HG02840 (cell line): ENCODE measurements around the gene SLC2A4.
"Not testable (repeated sequence)": the region's sequence is repeated elsewhere in the genome, so short reads cannot be mapped to it uniquely, and the experiment has no call there.

Experiments used
- ATAC-seq: cut with Tn5 transposase; IDR thresholded peaks from one replicate; pipeline ENCODE4 v1.9.1; 2021; ENCODE audit warnings: mild to moderate bottlenecking, moderate library complexity, moderate number of reproducible peaks; ENCODE audit not compliant: unreplicated experiment, low FRiP score

Gene SLC2A4

DNA sequence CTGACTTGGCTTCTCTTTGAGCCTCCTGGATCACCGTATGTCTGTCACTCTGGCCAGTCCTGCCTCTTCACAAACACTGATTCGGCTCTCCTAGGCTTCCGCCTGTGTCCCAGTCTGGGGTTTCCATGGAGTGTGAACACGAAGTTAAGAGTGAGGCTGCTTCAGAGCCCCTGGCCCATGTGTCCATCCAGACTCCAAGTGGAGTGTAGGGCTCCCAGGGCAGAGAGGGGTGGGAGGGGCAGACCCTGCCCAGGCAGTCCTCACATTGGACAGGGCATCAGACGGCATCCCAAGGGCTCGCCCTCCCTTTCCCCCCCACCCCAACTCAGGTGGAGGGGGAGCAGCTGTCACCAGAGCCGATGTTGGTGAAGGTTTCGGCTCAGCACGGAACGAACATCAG is 37.7 kb upstream of the SLC2A4 start:
- ATAC-seq: not testable (repeated sequence)

DNA sequence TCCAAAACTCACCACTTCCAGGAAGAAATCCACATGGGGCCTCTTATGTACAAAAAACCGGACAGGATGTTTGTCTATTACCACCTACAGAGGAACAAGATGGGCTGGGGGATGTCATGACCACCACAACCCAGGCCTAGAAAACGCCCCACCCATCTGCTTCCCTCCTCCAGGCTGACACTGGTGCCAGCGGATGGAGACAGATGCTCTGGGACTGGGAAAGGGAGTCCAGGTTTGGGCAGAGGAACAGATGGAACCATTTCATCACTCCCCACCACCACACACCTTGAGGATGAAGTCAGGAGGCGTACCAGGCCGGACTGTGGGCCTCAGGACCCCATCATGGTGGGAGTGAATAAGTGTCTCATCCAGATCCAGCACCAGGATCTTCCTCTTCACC is 34.7 kb upstream of the SLC2A4 start:
- ATAC-seq: no peak

GRCh38 chr17:7248796-7249195 is 32.7 kb upstream of the SLC2A4 start:
- no peak for ATAC-seq

GRCh38 chr17:7249214-7249613 is 32.3 kb upstream of the SLC2A4 start:
- no peak for ATAC-seq

GRCh38 chr17:7249830-7250229 is 31.7 kb upstream of the SLC2A4 start:
- ATAC-seq: no peak

DNA sequence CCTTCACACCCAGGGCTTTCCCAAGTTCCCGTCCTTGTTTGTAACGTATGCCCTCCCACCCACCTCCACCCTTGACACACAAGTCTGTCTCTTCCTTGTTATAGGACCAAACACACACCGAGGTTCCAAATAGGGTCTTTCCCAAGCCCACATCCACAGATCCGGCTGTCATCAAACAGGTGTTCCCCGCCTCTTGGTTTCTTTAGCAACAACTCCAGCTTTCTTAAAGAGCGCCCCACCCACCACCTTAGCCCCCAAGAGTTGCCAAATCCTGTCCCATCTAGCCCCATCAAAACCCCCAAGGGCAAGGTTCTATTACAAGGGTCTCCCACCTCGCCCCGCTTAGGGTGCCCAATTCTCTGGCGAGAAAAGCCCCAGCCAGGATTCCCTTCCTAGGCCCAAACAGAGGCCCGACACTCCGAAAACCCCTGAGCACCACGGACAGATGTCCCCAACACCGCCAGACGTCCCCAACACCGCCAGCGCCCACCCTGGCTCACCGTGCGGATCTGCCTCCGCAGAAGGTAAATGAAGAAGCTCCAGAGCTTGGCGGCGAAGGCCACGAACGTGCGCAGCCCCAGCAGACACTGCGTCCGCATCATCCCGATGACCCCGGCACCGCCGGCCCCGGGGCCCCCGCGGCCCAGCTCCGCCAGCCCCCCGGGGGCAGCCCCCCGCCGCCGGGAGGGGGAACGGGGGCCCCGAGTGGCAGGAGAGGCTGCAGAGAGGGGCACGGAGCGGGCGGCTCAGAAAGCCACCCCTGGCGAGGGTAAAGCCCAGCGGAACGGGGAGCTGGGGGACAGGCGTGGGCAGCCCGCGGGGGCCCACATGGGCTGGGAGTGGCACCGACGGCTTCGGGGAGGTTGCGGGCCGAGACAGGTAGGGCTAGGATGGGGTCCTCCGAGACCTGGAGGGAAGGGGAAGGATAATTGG is 30.6 kb upstream of the SLC2A4 start:
- no peak for ATAC-seq

GRCh38 chr17:7251661-7252175 is 29.8 kb upstream of the SLC2A4 start, which contains the start of gene CTDNEP1:
Gene CTDNEP1, minus strand, starts transcription at chr17:7251734. Its CDS starts 438 bp downstream, at chr17:7251296.
- peak; percentile 81 for ATAC-seq

DNA sequence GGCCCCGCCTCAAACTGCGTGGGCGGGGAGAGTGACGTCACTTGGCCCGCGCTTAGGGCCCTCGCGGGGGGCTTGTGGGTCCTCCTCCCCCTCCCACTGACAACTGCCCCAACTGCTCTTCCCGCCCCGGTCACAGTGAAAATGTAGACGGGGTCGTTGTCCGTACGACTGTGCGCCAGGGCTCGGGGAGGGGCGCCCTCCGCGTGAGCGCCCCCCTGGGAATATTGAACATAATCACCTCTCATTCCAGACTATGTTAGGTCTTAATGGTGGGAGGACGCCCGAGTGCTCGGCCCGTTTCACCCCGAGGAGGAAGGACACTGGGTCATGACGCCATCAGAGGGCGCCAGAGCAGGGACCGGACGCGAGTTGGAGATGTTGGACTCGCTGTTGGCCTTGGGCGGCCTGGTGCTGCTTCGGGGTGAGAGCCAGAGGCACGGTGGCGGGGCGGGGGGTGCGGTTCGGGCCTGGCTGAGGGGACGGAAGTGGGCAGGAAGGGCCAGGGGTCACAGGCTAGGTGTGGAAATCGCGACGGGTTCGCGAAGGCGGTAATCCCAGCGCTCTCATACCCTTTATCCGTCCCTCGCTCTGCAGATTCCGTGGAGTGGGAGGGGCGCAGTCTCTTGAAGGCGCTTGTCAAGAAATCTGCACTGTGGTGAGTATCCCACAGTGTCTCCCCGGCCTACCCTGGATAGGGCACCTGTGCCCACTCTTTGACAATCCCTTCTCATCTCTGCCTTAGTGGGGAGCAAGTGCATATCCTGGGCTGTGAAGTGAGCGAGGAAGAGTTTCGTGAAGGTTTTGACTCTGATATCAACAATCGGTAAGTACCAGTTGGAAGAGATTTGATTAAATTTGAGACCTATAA is 29.1 kb upstream of the SLC2A4 start, which contains the start of gene ELP5:
TSS of gene ELP5 (plus strand) at position 40 of the 868 bp plus-strand sequence. CDS start at position 376, 336 bp downstream.
- ATAC-seq: peak; percentile 60

GRCh38 chr17:7253082-7253481 is 28.4 kb upstream of the SLC2A4 start:
- ATAC-seq: no peak

GRCh38 chr17:7254511-7254910 is 27.0 kb upstream of the SLC2A4 start:
- no peak for ATAC-seq

DNA sequence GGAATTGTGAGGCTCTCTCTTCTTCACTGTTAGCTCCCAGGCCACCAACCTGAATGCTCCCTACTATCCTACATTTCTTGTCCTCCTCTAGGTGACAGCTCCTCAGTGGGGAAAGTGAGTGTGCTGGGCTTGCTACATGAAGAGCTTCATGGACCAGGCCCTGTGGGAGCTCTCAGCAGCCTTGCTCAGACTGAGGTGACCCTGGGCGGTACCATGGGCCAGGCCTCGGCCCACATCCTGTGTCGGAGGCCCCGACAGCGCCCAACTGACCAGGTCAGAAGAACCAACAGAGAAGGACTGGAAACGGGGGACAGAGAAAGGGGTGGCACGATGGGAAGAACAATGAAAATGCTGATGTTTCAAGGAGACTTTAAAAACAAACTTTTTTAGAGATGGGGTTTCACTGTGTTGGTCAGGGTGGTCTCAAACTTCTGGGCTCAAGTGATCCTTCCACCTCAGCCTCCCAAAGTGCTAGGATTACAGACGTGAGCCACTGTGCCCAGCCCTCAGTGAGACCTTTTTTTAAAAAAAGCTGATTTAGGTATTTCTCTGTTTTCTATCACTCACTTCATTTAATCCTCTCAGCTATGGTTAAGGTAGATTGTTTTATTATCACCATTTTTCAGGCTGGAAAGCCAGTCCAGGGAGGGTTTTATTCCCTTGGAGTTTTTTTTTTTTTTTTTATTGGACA is 24.6 kb upstream of the SLC2A4 start:
- no peak for ATAC-seq

GRCh38 chr17:7258731-7259554 is 22.6 kb upstream of the SLC2A4 start:
- no peak for ATAC-seq

GRCh38 chr17:7259555-7259889 is 22.0 kb upstream of the SLC2A4 start:
- no peak for ATAC-seq

GRCh38 chr17:7260151-7260550 is 21.4 kb upstream of the SLC2A4 start:
- no peak for ATAC-seq

GRCh38 chr17:7260651-7261378 is 20.7 kb upstream of the SLC2A4 start:
- no peak for ATAC-seq

DNA sequence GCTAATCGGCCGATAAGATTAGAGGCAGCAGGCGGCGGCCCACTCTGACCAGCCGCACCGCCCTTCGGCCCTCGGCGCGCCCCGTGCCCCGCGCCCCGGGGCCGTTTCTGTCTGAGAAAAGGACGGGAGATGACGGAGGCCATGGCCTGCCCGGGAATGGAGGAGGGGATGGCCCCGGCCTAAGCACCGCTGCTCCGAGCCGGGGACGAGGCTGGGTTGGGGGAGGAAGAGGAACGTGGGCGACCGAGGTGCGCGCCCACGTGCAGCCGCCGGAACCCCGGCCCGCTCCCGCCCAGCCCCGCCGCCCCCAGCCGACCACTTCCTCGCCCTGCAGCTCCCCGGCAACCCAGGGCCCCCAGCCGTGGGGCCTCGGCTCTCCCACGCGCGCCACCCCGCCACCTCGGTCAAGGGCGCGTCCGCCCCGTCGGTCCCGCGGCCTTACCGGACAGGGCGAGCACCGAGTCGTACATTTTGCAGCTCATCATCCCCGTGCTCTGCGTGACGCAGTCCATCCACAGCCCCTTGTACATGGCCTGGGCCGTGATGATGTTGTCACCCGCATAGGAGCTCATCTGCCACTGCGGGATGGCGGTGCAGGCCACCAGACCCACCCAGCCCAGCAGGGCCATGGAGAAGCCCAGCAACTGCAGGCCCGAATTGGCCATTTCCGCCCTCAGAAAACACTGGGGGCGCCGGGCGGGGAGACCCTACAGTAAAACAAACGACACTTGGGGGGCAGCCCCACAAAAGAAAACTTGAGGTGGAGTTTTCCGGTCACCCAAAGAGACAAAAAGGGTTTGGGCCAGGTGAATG is 19.9 kb upstream of the SLC2A4 start:
- no peak for ATAC-seq

DNA sequence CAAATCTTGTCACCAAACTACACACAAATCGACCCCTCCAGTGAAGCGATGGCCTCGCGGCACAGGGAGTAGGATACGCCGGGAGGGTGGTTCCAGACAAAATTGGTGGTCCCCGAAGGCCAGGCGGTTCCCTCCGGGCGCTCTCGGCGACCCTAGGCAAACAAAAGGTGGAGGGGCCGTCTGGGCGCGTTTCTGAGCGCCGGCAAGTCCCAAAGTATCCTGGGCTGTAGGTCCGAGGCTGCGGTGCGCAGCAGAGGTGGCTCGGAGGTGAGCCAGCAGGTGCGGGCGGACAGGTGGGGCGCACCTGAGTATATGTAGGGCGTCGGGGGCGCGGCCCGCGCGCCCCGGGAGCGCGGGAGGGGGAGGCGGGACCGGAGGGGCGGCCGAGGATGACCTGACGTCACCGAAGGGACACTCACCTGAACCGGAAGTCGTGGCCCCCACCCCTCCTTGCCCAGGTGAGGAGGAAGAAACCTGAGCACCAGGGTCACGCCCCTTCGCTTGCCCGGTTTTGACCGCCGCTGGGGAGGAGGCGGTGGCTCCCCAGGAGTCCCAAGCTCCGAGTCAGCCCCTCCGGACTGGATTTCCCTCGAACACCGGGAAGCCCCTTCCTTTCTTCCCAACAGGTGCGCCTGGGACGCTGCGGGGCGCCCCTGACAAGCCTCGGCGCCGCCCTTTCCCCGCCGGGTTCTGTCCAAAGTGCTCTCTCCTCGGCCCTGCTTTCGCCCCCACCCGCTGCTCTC is 19.2 kb upstream of the SLC2A4 start, which contains the start of gene CLDN7:
TSS of gene CLDN7 (minus strand) at position 287 of the 743 bp plus-strand sequence. CDS start 435 bp downstream, outside the sequence.
- ATAC-seq: no peak
